K562 (cell line): ENCODE results near the gene HAP1. TPM values are rescaled to one million over a fixed set of nuclear protein-coding genes. Genes with fewer than 3 reads are reported as not detected.

Experiments used
- ATAC-seq: fragments of 200-7000 bp; cut with Tn5 transposase; 3 replicates; pipeline ENCODE4 v1.9.1; 2020; ENCODE audit warnings: moderate library complexity
- BruUV-seq: library from RNA; stranded (reverse); fragments of 400-500 nt; replicated peaks from 2 replicates; lab custom pipeline; 2021; lab: Mats Ljungman, UMichigan
- CTCF ChIA-PET: fragments of 300-600 bp; formaldehyde crosslinking; extraction: SDS; loops from one replicate; lab custom pipeline; 2021; ENCODE audit warnings: low intra/inter-chr PET ratio; lab: Yijun Ruan, JAX
- POLR2A ChIA-PET: fragments of 300-600, 350-650 bp; sonication (Branson Sonifier 250); formaldehyde crosslinking; extraction: SDS; loops from one replicate; lab custom pipeline; 2021; ENCODE audit warnings: antibody characterized with exemption, inconsistent platforms; lab: Yijun Ruan, JAX
- DNase-seq, 4 experiments: peaks; one replicate each; pipeline versions ENCODE4 v3.0.0 to v3.0.0-alpha.2; 2011 to 2018; ENCODE audit warnings: low spot score in 3 of 4, mixed read lengths in 3 of 4; ENCODE audit errors: extremely low read depth in 1 of 4
- FAIRE-seq: peaks from 2 replicates; lab custom pipeline; 2011; peaks lifted over from hg19 to GRCh38; lab: Jason Lieb, UNC
- H2AFZ ChIP-seq: 2 replicates; pipeline ENCODE4 v1.6.0; 2011; ENCODE audit warnings: low read depth, low read length, control low read depth, inconsistent platforms
- H3K27ac ChIP-seq: fragments of 200-600 bp; 3 replicates; pipeline ENCODE4 v1.8.0; 2011; ENCODE audit warnings: low read depth, mild to moderate bottlenecking, control low read depth, inconsistent platforms, low read length, moderate library complexity, mixed read lengths; ENCODE audit errors: extremely low read depth
- H3K27me3 ChIP-seq, 2 experiments: fragments of 300-600 bp in 1 of 2; 2 replicates in 1 of 2; 3 replicates in 1 of 2; pipeline versions ENCODE4 v1.6.0 to v1.8.0; 2011; ENCODE audit warnings: inconsistent platforms in 2 of 2, low read length in 2 of 2, mild to moderate bottlenecking in 1 of 2, mixed read lengths in 1 of 2, moderate library complexity in 1 of 2; ENCODE audit not compliant: control insufficient read depth in 2 of 2, insufficient read depth in 2 of 2
- H3K36me3 ChIP-seq: fragments of 300-600 bp; 3 replicates; pipeline ENCODE4 v1.8.0; 2011; ENCODE audit warnings: mild to moderate bottlenecking, low read length, inconsistent platforms; ENCODE audit not compliant: control insufficient read depth, insufficient read depth
- H3K4me1 ChIP-seq, 2 experiments: fragments of 200-600 bp in 1 of 2; replicated peaks in 1 of 2; 2 replicates in 1 of 2; 3 replicates in 1 of 2; pipeline versions ENCODE4 v1.5.1 to v1.8.0; 2011; ENCODE audit warnings: inconsistent platforms in 2 of 2, low read length in 2 of 2, mild to moderate bottlenecking in 1 of 2, mixed read lengths in 1 of 2, moderate library complexity in 1 of 2; ENCODE audit not compliant: control insufficient read depth in 2 of 2, insufficient read depth in 2 of 2
- H3K4me2 ChIP-seq: 2 replicates; pipeline ENCODE4 v1.6.1; 2011; ENCODE audit warnings: low read length, control low read depth, inconsistent platforms, mixed read lengths; ENCODE audit not compliant: insufficient read depth
- H3K4me3 ChIP-seq: fragments of 200-600 bp; sonication (generic), shearing (Covaris generic); 2 replicates; pipeline ENCODE4 v1.5.1; 2016; ENCODE audit warnings: control low read depth, inconsistent platforms
- H3K79me2 ChIP-seq: fragments of 200-600 bp; 3 replicates; pipeline ENCODE4 v1.8.0; 2011; ENCODE audit warnings: low read length, inconsistent platforms; ENCODE audit not compliant: control insufficient read depth, insufficient read depth
- H3K9ac ChIP-seq, 2 experiments: 2 replicates each; pipeline versions ENCODE4 v1.6.0 to v1.6.1; 2011; ENCODE audit warnings: low read depth in 2 of 2, low read length in 2 of 2, control low read depth in 1 of 2, inconsistent platforms in 1 of 2, mild to moderate bottlenecking in 1 of 2, mixed read lengths in 1 of 2; ENCODE audit not compliant: insufficient read depth in 1 of 2
- H3K9me1 ChIP-seq: one replicate; pipeline ENCODE4 v1.6.0; 2011; ENCODE audit warnings: inconsistent platforms, mild to moderate bottlenecking, low read length, moderate library complexity; ENCODE audit not compliant: control insufficient read depth, insufficient read depth
- H3K9me3 ChIP-seq: replicated peaks from 2 replicates; pipeline ENCODE4 v1.5.1; 2011; ENCODE audit warnings: low read depth, low read length, inconsistent platforms; ENCODE audit not compliant: control insufficient read depth, insufficient read depth
- H4K20me1 ChIP-seq: replicated peaks from 2 replicates; pipeline ENCODE4 v1.6.1; 2011; ENCODE audit warnings: low read length, inconsistent platforms, mixed read lengths; ENCODE audit not compliant: control insufficient read depth, insufficient read depth
- CHD4 ChIP-seq: fragments of 200-600 bp; sonication (generic); IDR thresholded peaks from 3 replicates; pipeline ENCODE4 v1.6.1; 2012; ENCODE audit warnings: low read depth, mild to moderate bottlenecking, mixed read lengths, low read length, inconsistent platforms; ENCODE audit not compliant: insufficient read depth, insufficient replicate concordance, poor library complexity, severe bottlenecking
- DIDO1 ChIP-seq: fragments of 450-650 bp; IDR thresholded peaks from 2 replicates; pipeline ENCODE4 v1.6.1; 2016; ENCODE audit warnings: low read depth, missing biosample characterization, missing genetic modification characterization
- ELF4 ChIP-seq: fragments of 450-650 bp; formaldehyde crosslinking; IDR thresholded peaks from 2 replicates; pipeline ENCODE4 v1.4.0; 2022; ENCODE audit warnings: missing genetic modification characterization
- EWSR1 ChIP-seq: fragments of 450-650 bp; IDR thresholded peaks from 2 replicates; pipeline ENCODE4 v1.6.1; 2018; ENCODE audit warnings: borderline replicate concordance, mild to moderate bottlenecking, low read depth, moderate library complexity; ENCODE audit not compliant: partially characterized antibody
- FOS ChIP-seq: IDR thresholded peaks from 3 replicates; pipeline ENCODE4 v1.6.1; 2011; ENCODE audit not compliant: insufficient read length; ENCODE audit errors: extremely low read depth
- MAFG ChIP-seq: fragments of 450-650 bp; conservative IDR thresholded peaks from 2 replicates; pipeline ENCODE4 v1.6.1; 2016; ENCODE audit warnings: missing genetic modification characterization, missing compliant biosample characterization
- PREB ChIP-seq: sonication (generic); formaldehyde crosslinking; IDR thresholded peaks from 2 replicates; pipeline ENCODE4 v1.8.1; 2023; ENCODE audit warnings: mild to moderate bottlenecking, missing genetic modification reagents
- RCOR1 ChIP-seq, 2 experiments: IDR thresholded peaks; 2 replicates each; pipeline ENCODE4 v1.6.1; 2012; ENCODE audit warnings: low read depth in 2 of 2, low read length in 2 of 2, borderline replicate concordance in 1 of 2, improper control_type of control experiment in 1 of 2
- TAF15 ChIP-seq: fragments of 200-400 bp; formaldehyde crosslinking; IDR thresholded peaks from 2 replicates; pipeline ENCODE4 v1.6.1; 2017; ENCODE audit warnings: mild to moderate bottlenecking, low read depth, low read length, moderate library complexity
- TAF9B ChIP-seq: fragments of 450-650 bp; IDR thresholded peaks from 2 replicates; pipeline ENCODE4 v1.6.1; 2018; ENCODE audit warnings: mild to moderate bottlenecking; ENCODE audit not compliant: partially characterized antibody
- TCF3 ChIP-seq: sonication (generic); formaldehyde crosslinking; IDR thresholded peaks from 2 replicates; pipeline ENCODE4 v1.4.0; 2020; ENCODE audit warnings: mild to moderate bottlenecking, missing genetic modification reagents
- ZBTB49 ChIP-seq: sonication (generic); formaldehyde crosslinking; IDR thresholded peaks from 2 replicates; pipeline ENCODE4 v1.8.0; 2022; ENCODE audit warnings: missing genetic modification reagents, mild to moderate bottlenecking, borderline replicate concordance
- ZBTB7A ChIP-seq: IDR thresholded peaks from 2 replicates; pipeline ENCODE4 v1.6.1; 2011; ENCODE audit warnings: low read depth, mild to moderate bottlenecking, low read length, moderate library complexity, borderline replicate concordance; ENCODE audit not compliant: control insufficient read depth
- ZNF217 ChIP-seq: sonication (generic); formaldehyde crosslinking; IDR thresholded peaks from 2 replicates; pipeline ENCODE4 v1.8.0; 2022; ENCODE audit warnings: mild to moderate bottlenecking, missing genetic modification reagents
- ZNF277 ChIP-seq: fragments of 250-450 bp; sonication (Bioruptor Pico); IDR thresholded peaks from 2 replicates; pipeline ENCODE4 v1.8.0; 2022; ENCODE audit warnings: inconsistent platforms, mild to moderate bottlenecking, moderate library complexity, borderline replicate concordance
- ZNF436 ChIP-seq: fragments of 250-450, 450-650 bp; sonication (Bioruptor Pico); formaldehyde crosslinking; IDR thresholded peaks from 2 replicates; pipeline ENCODE4 v1.7.0; 2020; ENCODE audit warnings: mild to moderate bottlenecking
- WGBS: fragments of 100-300 bp; shearing (Covaris generic); methylation state at CpG from one replicate; pipeline ENCODE4 v1.1.6; 2016; ENCODE audit warnings: low coverage, mixed read lengths; ENCODE audit not compliant: insufficient coverage; ENCODE audit errors: missing lambda C conversion rate; 5-methylcytosine and 5-hydroxymethylcytosine counted together
- in situ Hi-C: fragments of 300-500 bp; cut with MboI; formaldehyde crosslinking; loops from 4 replicates; pipeline ENCODE4 v1.15.0; 2018; ENCODE audit warnings: inconsistent platforms, mixed read lengths
- intact Hi-C: fragments of 100-400 bp; cut with micrococcal nuclease; formaldehyde crosslinking; loops from 2 replicates; pipeline ENCODE4 v1.14.2; 2022
- polyA plus RNA-seq, 8 experiments: library from polyadenylated mRNA; depleted of rRNA in 4 of 8; stranded (reverse) in 5 of 8; unstranded in 3 of 8; fragments of >200 nt; fragmentation: Nextera tagmentation in 2 of 8; fragmentation: Illumina TruSeq in 1 of 8; extraction: Ambion mirVana in 2 of 8; extraction: Trizol in 1 of 8; gene quantifications; 2 replicates each; pipeline versions ENCODE4 v1.2.1 to v1.2.3, GENCODE V29; 2011 to 2014; ENCODE audit warnings: inconsistent platforms in 1 of 8, missing spikeins in 1 of 8
- total RNA-seq, 7 experiments: library from RNA; depleted of rRNA in 6 of 7; stranded (reverse); fragments of >200 nt in 6 of 7; fragmentation: Illumina TruSeq in 2 of 7; extraction: Trizol in 2 of 7; gene quantifications; 2 replicates each; pipeline versions ENCODE4 v1.2.1 to v1.2.3, GENCODE V29; 2011 to 2021; ENCODE audit warnings: low replicate concordance in 1 of 7

HAP1 gene
- total and polyA plus RNA-seq, 9 of the 15 experiments (the other 6 are each of a cell fraction or from before 2014, with no cell fraction given), result under 0.01 to 0.09 (median 0.04) TPM; not detected in 6

- DNase-seq, result peak in 3 of 4 experiments; percentile 2 to 63 (median 38)
- Histone ChIP-seq H3K27me3 (no peaks in the 10 kb centered on the region), H3K9me1 (peaks cover 7% of the 10 kb centered on the region), H3K9ac (peak overlapping the region; percentile 22 to 88; a peak in 3 of 4 replicates), H2AFZ (no peak overlapping the region), H3K27ac (peak overlapping the region; percentile 42; the same call in 2 of the 3 replicates), H4K20me1 (peaks cover 9% of the 10 kb centered on the region), H3K4me3 (no peak overlapping the region), H3K4me2 (peak overlapping the region; percentile 52), H3K79me2 (peaks cover 80% of the 10 kb centered on the region), H3K36me3 (peaks cover 28% of the 10 kb centered on the region; the same call in 1 of the 3 replicates), H3K4me1 (peaks cover 27 to 47% of the 10 kb centered on the region in 2 experiments), H3K9me3 (no peaks in the 10 kb centered on the region)
- 0 out of 3 replicates have a peak, but pooled peaks have one; percentile 1 for ATAC-seq
- in situ Hi-C loops, result no loop called here
- CTCF ChIA-PET, result no interaction called here
- no TSS peak for BruUV-seq
- POLR2A ChIA-PET, result interaction anchor here (0.6 to 1.8 kb wide), 7 partner anchors 11 to 1334 kb away, joined by 3 to 5 read pairs (median 5); partner anchors contain the start of gene KLHL11
- intact Hi-C loops, result no loop called here
- FAIRE-seq, result peak; percentile 58
- WGBS, result 53% methylated on average over 13 of the region's 13 CpGs
- no peak for TF ChIP-seq ELF4 (CRISPR knock-in tag)
- no peak for TF ChIP-seq EWSR1
- 0 out of 2 replicates have a peak, but pooled peaks have one; percentile 22 for TF ChIP-seq MAFG
- no peak for TF ChIP-seq ZBTB7A
- TF ChIP-seq CHD4, result no peak
- TF ChIP-seq TAF9B, result no peak
- 0 out of 4 replicates have a peak, but pooled peaks of 1 of the 2 experiments have one; percentile 3 for TF ChIP-seq RCOR1 (IDR thresholded peaks at IDR 0.05; ENCODE audit: borderline replicate concordance in 1 of 2, low read depth in 2 of 2, low read length in 2 of 2)
- no peak for TF ChIP-seq ZNF436 (CRISPR knock-in tag)
- TF ChIP-seq ZBTB49 (CRISPR knock-in tag), result no peak
- no peak for TF ChIP-seq ZNF277 (CRISPR knock-in tag)
- TF ChIP-seq DIDO1 (tag), result no peak
- no peak for TF ChIP-seq ZNF217 (CRISPR knock-in tag)
- no peak for TF ChIP-seq FOS
- TF ChIP-seq TCF3 (CRISPR knock-in tag), result no peak
- TF ChIP-seq PREB, result 0 out of 2 replicates have a peak, but pooled peaks have one; percentile 26
- no peak for TF ChIP-seq TAF15
Measured at GRCh38 chr17:41781404-41782110, 47.1 kb upstream of the HAP1 start.
